ENCODE data around the gene EFCAB14.
A peak's percentile ranks its signal among the peaks of the same experiment; 100 is the strongest.
"Not testable (repeated sequence)": the region's sequence is repeated elsewhere in the genome, so short reads cannot be mapped to it uniquely, and the experiment has no call there.

EFCAB14 gene

DNA sequence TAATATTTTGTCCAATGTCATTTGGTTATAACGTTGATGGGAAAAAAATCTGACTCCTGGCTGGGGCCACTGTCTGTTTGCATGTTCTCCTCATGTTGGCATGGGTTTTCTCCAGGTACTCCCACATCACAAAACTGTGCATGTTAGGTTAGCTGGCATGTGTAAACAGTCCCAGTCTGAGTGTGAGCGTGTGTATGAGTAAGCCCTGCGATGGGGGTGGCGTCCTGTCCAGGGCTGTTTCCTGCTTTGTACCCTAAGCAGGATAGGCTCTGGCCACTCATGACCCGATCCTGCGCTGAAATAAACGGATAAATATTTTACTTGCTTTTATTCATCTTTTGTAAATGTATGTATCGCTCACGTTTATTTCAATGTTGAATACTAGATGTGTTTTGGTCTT lies 13.5 kb downstream of the EFCAB14 start:
- no peak overlapping the region for H3K27ac ChIP-seq
- TF ChIP-seq ZFX (IDR thresholded peaks at IDR 0.05) = no peak
- TF ChIP-seq, protein P1, sequence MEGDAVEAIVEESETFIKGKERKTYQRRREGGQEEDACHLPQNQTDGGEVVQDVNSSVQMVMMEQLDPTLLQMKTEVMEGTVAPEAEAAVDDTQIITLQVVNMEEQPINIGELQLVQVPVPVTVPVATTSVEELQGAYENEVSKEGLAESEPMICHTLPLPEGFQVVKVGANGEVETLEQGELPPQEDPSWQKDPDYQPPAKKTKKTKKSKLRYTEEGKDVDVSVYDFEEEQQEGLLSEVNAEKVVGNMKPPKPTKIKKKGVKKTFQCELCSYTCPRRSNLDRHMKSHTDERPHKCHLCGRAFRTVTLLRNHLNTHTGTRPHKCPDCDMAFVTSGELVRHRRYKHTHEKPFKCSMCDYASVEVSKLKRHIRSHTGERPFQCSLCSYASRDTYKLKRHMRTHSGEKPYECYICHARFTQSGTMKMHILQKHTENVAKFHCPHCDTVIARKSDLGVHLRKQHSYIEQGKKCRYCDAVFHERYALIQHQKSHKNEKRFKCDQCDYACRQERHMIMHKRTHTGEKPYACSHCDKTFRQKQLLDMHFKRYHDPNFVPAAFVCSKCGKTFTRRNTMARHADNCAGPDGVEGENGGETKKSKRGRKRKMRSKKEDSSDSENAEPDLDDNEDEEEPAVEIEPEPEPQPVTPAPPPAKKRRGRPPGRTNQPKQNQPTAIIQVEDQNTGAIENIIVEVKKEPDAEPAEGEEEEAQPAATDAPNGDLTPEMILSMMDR (conservative IDR thresholded peaks at IDR 0.05) = no peak

DNA sequence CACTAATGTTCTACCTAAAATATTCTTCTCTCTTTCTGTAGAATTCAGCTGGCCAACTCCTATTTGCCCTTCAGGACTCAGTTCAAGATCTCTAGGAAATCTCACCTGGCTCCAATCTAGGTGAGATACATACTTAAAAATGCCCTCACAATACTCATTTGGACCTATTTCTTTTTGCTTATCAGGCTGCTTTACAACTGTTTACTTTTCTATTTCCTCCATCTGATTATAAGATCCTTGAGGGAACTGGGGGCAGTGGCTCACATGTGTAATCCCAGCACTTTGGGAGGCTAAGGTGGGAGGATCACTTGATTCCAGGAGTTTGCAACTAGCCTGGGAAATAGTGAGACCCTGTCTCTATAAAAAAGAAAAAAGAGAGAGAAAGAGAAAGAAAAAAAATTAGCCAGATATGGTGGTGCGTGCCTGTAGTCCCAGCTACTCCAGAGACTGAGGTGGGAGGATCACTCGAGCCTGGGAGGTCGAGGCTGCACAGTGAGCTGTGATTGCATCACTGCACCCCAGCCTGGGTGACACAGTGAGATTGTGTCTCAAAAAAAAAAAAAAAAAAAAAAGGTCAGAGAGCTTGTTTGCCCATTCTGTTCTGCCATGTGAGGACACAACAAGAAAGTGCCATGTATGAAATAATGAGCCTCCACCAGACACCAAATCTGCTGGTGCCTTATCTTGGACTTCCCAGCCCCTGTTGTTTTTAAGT lies 14.8 kb downstream of the EFCAB14 start:
- H3K27ac ChIP-seq = 0 out of 2 replicates have a peak overlapping the region, but pooled peaks have one; percentile 7
- TF ChIP-seq ZFX (IDR thresholded peaks at IDR 0.05) = no peak
- TF ChIP-seq, protein P1 (conservative IDR thresholded peaks at IDR 0.05) = no peak

DNA sequence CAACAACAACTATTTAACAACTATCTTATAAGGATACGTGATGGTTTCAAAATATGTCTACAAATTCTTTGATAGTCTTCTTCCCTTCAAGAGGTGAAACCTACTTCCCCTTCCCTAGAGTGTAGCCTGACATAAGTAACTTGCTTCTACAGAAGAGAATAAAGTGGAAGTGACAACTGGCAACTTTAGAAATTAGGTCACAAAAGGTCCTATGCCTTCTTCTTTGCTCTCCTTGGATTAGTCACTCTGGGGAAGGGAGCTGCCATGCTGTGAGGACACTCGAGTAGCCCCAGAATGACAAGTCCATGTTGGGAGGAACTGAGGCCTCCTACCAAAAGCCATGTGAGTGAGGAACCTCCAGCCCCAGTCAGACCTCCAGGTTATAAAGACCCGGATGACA lies 19.2 kb downstream of the EFCAB14 start:
- no peak overlapping the region for H3K27ac ChIP-seq
- TF ChIP-seq, protein P1 (conservative IDR thresholded peaks at IDR 0.05) = no peak
- no peak for TF ChIP-seq ZFX (IDR thresholded peaks at IDR 0.05)

DNA sequence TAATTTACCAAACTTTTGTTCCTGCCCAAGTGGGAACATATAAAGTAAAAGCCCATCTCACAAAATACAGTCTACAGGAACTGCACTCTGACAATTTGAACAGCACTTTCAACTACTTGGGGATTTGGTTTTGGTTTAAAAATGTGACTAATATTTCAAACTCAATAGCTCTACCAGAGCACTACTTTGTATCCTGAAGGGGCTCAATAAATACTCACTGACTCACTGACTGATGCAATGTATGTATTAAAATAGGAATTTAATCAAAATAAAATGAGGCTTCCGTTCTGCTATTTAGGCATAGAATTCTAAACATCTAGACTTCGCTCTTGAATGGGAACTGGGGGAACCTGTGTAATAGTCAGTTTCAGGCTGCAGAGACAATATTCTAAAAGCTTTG lies 21.9 kb downstream of the EFCAB14 start:
- no peak overlapping the region for H3K27ac ChIP-seq
- no peak for TF ChIP-seq ZFX (IDR thresholded peaks at IDR 0.05)
- TF ChIP-seq, protein P1 (conservative IDR thresholded peaks at IDR 0.05) = no peak

DNA sequence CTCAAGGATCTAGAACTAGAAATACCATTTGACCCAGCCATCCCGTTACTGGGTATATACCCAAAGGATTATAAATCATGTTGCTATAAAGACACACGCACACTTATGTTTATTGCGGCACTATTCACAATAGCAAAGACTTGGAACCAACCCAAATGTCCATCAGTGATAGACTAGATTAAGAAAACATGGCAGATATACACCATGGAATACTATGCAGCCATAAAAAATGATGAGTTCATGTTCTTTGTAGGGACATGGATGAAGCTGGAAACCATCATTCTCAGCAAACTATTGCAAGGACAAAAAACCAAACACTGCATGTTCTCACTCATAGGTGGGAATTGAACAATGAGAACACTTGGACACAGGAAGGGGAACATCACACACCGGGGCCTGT lies 24.2 kb downstream of the EFCAB14 start:
- H3K27ac ChIP-seq = not testable (repeated sequence)

DNA sequence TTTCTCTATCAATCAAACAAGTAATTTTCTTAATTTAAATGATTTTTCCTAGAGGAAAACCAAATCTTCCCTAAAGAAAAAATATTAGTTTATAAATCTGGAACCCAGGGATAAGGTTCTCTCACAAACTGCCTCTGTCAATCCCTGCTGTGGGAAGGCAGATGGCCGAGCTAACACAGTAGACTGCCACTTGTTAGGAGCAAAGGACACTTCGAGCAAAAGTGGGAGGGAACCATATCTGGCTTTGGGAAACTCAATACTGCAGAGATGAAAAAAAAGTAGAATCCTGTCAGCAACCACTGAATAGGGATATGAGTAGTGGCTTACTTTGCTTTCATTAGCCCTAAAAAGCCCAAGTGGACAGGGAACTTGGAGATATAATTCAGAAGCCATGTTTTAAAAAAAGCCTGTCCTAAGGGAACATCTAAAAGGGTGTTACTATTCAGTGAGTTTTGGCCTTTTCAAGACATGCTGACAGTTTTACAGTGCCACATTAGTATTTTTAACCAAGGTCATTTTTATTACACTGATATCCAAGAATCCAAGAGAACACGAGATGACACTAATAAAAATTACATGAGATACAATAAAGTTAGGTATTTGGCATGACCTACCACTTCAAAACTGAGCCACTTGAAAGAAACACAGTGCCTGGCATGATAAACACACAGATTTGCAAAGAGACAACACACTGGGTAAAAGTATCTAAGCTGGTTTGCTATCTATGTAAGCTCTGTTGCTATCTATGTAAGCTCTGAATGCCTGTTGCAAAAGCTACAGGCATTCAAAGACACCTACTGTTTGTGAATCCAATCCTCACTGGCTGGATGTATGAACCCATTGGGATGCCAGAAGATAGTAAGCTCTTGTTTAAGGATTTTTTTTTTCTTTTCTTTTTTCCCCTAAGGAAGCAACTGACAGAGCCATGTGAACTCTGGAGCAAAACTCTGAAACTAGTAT lies 25.8 kb downstream of the EFCAB14 start:
- no peak overlapping the region for H3K27ac ChIP-seq
- TF ChIP-seq, protein P1 (conservative IDR thresholded peaks at IDR 0.05) = no peak

DNA sequence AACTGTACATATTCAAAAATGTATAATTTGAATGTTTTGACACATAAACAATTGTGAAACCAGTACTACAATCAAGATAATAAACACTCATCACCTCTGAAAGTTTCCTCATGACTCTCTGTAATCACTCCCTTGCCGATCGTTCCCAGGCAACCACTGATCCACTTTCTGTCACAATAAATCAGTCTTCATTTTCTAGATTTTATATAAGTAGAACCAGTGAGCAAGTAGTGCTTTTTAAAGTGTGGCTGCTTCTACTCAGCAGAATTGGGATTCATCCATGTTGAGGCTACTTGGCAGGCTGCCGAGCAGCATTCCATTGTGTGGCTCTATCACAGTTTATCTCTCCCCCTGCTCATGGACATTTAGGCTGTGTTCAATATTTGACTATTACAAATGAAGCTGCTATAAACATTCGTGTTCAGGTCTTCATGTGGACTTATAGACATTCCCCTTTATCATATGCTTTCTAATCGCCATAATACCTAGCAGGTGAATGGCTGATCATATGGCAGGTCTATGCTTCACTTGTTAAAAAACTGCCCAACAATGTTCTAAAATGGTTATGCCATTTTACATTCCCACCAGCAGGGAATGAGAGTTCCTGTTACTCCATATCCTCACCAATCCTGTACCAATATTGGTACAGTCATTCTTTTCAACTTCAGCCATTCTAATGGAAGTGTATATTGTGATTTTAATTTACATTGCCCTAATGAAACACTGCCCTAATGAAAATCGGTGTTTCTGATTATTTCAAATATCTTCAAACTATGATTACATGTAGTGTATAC lies 26.7 kb downstream of the EFCAB14 start:
- no peak overlapping the region for H3K27ac ChIP-seq
- no peak for TF ChIP-seq ZFX (IDR thresholded peaks at IDR 0.05)
- TF ChIP-seq, protein P1 (conservative IDR thresholded peaks at IDR 0.05) = no peak; the same call in 1 of the 2 replicates
